NCI-H1930 (cell line): ENCODE results near the gene KCNA1.

Source experiments
- DNase-seq, 2 experiments: peaks; one replicate each; lab custom pipeline; 2025; lab: John Stamatoyannopoulos, UW

Gene KCNA1

GRCh38 chr12:4911316-4911994 lies 1.8 kb downstream of the KCNA1 start:
- no peak for DNase-seq

- DNase-seq, result no peak
These were observed 5.0 kb downstream of the KCNA1 start for GRCh38 chr12:4914720-4915119.

- DNase-seq, result no peak
These were observed 6.0 kb downstream of the KCNA1 start for GRCh38 chr12:4915752-4916151.

- no peak for DNase-seq
These were observed 9.4 kb downstream of the KCNA1 start for GRCh38 chr12:4918950-4919660.

- no peak for DNase-seq
These were observed 22.9 kb downstream of the KCNA1 start for GRCh38 chr12:4932576-4932975.

- no peak for DNase-seq
These were observed 23.7 kb downstream of the KCNA1 start for GRCh38 chr12:4933411-4933810.

GRCh38 chr12:4934407-4935035 lies 24.8 kb downstream of the KCNA1 start:
- no peak for DNase-seq

- DNase-seq, result no peak
These were observed 29.2 kb downstream of the KCNA1 start for GRCh38 chr12:4938900-4939299.

GRCh38 chr12:4939418-4940023 lies 29.8 kb downstream of the KCNA1 start:
- peak; percentile 70 to 83 for DNase-seq

GRCh38 chr12:4943067-4943937 lies 33.6 kb downstream of the KCNA1 start:
- no peak for DNase-seq

GRCh38 chr12:4943938-4944284 lies 34.2 kb downstream of the KCNA1 start:
- DNase-seq, result no peak

GRCh38 chr12:4947253-4947652 lies 37.5 kb downstream of the KCNA1 start:
- DNase-seq, result no peak

GRCh38 chr12:4951083-4951482 lies 41.4 kb downstream of the KCNA1 start:
- no peak for DNase-seq

GRCh38 chr12:4951601-4952000 lies 41.9 kb downstream of the KCNA1 start:
- no peak for DNase-seq

- no peak for DNase-seq
These were observed 45.1 kb downstream of the KCNA1 start for GRCh38 chr12:4954621-4955354.

GRCh38 chr12:4956054-4956453 lies 46.3 kb downstream of the KCNA1 start:
- DNase-seq, result no peak

- DNase-seq, result no peak
These were observed 47.3 kb downstream of the KCNA1 start for GRCh38 chr12:4956968-4957367.

GRCh38 chr12:4957761-4958160 lies 48.1 kb downstream of the KCNA1 start:
- no peak for DNase-seq

- no peak for DNase-seq
These were observed 49.1 kb downstream of the KCNA1 start for GRCh38 chr12:4958697-4959375.

GRCh38 chr12:4959381-4959780 lies 49.7 kb downstream of the KCNA1 start:
- DNase-seq, result no peak

GRCh38 chr12:4960030-4960429 lies 50.3 kb downstream of the KCNA1 start:
- no peak for DNase-seq
